HG03432 (cell line): ENCODE data around the gene PRRG1.
"Not testable (repeated sequence)": the region's sequence is repeated elsewhere in the genome, so short reads cannot be mapped to it uniquely, and the experiment has no call there.

ENCODE experiments used
- ATAC-seq: cut with Tn5 transposase; IDR thresholded peaks from one replicate; pipeline ENCODE4 v1.9.1; 2021; ENCODE audit warnings: mild to moderate bottlenecking, moderate library complexity; ENCODE audit not compliant: unreplicated experiment

PRRG1 gene

DNA sequence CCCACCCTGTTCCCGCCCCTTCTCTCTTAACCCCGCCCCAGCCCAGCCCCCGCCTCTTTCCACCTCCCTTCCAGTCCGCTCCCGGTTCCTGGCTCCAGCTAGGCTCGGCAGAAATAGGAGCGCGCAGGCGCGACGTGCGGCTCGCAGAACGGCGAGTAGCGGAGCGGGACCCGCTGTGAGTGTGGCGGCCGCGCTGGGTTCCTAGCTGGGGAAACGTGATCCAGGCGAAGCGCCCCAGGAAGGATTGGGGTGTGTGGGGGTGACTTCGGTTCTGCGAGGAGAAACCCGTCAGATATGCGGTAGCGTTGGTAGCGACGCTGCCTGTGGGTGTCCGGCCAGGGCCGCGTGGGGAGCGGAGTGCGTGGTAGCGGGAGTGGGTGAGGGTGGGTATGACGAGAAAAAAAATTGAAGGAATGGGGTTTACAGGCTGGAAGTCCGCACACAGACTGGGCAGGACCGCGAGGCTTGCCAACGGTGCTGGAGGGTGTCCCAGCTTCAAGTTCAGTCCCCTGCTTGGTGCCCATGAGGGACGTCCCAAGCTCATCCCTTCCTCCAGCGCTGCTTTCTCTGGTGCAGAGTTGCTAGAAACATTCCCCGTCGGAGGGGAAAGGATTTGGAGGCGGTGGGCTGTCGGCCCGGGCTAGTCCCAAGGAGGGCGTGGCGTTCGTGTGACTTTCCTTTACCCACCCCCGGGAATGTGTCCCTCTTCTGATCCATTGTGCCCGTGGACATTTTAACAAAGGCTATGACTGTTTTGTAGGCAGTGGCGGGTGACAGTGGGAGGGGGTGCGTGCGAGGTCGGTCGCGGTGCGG is at the start of gene PRRG1:
Gene PRRG1 (plus strand): TSS at position 144 of the 813 bp plus-strand sequence. CDS start 56,886 bp downstream, outside the sequence.
- ATAC-seq = no peak

DNA sequence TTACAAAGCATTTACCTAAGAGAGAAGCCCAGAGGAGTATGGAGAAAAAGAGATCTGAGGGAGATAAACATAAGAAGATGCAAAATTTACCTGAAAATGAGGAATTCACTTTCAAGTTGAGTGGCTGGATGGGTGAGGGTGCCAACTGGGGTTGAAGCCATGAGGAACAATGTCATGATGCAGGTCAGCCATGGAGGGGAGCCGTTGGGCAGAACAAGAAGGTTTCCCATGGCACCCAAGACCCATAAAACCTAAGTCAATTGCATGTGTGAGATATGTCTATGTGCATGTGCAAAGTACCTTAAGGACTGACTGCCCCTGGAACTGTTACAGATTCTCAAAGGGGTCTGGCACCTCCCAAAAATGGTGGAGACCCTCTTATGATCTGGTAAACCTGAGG is 46.6 kb upstream of the PRRG1 start:
- no peak for ATAC-seq

DNA sequence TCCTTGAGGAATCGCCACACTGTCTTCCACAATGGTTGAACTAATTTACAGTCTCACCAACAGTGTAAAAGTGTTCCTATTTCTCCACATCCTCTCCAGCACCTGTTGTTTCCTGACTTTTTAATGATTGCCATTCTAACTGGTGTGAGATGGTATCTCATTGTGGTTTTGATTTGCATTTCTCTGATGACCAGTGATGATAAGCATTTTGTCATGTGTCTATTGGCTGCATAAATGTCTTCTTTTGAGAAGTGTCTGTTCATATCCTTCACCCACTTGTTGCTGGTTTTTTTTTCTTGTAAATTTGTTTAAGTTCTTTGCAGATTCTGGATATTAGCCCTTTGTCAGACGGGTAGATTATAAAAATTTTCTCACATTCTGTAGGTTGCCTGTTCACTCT is 43.9 kb upstream of the PRRG1 start:
- not testable (repeated sequence) for ATAC-seq

DNA sequence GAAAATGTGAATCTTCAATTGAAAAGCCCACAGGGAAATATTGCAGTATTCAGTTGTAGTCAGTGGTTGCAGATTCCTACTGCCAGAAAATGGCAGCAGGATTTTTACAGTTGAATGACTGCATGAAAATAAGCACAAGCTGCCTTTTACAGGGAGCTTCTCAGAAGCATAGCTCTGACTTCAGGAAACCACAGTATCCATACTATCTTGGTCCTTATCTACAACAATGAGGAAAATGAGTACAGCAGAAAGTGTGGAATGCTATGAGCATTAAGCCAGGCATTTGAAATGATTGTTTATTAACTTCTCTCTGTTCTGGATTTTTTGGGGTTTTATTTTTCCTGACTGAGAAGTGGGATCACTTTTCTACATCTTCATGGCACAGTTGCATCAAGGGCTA is 34.6 kb upstream of the PRRG1 start:
- no peak for ATAC-seq

DNA sequence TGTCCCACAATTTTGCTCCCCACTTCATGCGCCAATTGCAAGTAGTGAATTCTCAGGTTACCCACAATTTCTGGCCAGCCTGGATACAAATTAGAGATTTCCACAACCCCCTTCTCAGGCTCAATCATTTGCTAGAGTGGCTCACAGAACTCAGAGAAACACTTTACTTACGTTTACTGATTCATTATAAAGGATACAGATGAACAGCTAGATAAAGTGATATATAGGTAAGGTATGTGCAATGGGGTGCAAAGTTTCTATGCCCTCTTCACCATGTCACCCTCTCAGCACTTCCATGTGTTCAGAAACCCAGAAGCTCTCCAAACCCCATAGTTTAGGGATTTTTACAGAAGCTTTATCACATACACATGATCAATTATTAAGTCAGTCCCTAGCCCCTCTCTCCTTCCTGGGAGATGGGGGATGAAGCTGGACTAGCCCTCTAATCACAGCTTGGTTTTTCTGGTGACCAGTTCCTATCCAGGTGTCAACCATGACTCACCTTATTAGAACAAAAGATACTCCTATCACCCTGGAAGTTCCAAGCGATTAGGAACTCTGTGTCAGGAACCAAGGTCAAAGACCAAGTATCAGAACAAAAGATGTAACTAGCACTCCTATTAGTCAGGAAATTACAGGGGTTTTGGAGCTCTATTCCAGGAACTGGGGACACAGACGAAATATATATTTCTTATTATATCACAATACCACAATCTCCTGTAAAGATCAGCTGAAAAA is 33.5 kb upstream of the PRRG1 start:
- no peak for ATAC-seq

DNA sequence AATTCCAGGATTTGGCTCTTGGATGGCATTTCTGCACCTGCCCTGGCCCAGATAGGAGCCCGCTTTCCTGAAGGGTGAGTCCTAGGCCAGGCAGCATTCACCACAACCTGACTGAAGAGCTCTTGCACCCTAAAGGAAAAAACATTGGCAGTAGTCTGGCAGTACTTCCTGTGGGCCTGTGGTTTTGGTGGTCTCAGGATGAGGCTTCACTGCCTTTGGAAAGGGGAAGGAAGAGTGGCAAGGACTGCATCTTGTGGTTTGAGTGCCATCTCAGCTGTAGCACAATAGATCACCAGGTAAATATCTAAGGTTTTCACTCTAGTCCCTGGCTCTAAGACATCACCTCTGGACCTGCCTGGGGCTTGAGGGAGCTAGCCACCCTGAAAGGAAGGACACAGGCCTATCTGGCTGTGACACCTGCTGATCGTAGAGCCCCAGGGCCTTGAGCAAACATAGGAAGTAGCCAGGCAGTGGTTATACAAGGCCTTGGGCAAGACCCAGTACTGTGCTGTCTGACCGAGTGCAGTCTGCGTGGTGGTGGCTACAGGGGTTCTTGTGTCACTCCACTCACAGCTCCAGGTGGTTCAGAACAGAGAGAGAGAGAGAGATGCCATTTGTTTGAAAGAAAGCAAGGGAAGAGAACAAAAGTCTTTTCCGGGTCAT is 28.5 kb upstream of the PRRG1 start:
- no peak for ATAC-seq

DNA sequence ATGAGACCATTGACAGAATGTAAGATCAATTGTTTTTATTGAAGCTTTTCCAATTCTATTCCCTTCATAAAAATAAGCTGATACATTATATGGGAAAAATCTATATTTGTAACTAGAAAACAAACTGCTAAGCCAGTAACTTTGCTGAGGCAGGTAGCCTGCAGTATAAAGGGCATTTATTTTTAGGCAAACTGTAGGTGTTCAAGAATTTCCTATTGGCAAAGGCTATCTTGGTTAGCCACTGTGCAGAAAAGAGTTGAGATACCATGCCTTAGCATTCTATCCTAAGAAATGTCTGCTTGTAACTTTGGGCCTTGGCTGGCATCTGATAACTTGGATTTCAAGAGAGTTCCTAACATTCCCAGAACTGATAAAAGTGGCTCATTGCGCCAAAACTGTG is 18.5 kb upstream of the PRRG1 start:
- no peak for ATAC-seq

DNA sequence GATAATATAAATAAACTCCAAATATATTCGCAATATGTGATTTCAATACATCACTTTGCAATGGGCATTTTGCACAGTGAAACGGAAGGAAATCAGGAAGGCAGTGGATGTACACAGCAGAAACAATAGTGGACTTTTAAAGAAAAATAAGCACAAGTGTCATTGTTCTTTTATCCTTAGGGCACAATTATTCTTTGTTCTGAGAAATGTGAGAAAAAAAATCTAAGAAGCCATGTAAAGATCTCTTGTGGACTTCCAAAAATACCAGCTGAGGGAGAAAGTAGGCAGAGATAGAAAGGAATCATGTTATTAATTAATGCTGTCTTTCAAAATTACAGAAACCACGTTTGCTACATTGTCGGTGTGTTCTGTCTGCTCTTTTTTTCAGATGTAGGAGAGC is 17.6 kb upstream of the PRRG1 start:
- ATAC-seq = no peak

DNA sequence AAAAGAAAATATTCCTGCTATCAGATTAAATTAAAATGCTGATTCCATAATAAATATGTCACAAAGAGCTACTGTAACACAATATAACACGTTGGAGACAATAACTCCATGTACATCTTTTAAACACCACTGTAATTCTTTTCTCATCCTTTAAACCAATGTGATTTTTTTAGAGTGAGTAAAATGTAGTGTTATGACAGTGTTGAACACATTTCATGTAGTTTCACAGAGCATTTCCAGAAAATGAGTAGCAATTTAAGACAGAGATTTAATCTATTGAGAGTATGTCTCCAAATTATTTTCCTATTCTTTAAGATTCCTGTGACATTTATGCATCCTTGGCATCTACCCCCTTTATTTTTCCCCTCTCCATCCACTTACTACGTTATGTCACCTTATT is 17.1 kb upstream of the PRRG1 start:
- no peak for ATAC-seq

DNA sequence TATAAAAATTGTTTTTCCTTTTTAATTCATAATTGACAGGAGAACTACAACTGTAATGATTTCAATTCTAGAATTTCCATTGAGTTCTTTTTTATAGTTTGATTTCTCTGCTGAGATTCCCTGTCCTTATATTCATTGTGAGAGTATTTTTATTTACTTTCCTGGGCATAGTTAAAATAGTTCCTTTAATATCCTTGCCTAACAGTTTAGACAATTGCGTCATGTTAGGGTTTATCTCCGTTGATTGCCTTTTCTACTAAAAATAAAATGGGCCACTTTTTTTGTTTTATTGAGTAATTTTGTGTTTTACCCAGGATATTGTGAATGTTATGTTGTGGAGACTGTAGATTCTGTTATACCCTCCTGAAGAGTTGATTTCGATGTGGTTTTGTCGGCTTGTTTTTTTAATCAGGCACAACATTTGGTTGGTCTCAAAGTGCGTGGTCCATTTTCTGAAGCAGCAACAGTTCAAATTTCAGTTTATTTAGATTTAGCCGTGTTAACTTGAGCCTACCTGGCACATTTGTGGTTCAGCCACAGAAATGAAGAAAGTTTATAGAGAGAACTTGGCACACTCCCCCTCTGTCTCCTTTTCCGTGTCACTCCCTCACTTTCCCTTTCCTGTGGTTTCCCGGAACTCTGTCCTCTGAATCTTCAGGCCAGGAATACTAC is 16.0 kb upstream of the PRRG1 start:
- ATAC-seq = no peak

DNA sequence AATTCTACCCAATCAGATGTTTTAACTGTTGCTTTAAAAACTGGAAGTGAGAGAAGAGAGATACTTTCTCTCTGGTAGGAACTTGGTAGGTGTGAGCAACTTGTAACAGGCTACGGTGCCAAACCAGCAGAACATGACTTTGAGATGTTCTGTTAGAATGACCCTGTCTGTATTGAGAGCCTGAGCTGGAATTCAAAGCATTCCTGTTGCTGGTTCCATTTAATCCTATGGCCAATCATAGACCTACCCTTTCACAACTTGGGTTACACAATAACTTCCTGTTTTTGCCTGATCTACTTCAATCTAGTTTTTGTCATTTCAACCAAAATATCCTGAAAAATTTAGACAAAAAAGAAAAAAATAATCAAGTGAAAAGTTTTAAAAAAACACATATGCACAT is 1.7 kb upstream of the PRRG1 start:
- no peak for ATAC-seq

DNA sequence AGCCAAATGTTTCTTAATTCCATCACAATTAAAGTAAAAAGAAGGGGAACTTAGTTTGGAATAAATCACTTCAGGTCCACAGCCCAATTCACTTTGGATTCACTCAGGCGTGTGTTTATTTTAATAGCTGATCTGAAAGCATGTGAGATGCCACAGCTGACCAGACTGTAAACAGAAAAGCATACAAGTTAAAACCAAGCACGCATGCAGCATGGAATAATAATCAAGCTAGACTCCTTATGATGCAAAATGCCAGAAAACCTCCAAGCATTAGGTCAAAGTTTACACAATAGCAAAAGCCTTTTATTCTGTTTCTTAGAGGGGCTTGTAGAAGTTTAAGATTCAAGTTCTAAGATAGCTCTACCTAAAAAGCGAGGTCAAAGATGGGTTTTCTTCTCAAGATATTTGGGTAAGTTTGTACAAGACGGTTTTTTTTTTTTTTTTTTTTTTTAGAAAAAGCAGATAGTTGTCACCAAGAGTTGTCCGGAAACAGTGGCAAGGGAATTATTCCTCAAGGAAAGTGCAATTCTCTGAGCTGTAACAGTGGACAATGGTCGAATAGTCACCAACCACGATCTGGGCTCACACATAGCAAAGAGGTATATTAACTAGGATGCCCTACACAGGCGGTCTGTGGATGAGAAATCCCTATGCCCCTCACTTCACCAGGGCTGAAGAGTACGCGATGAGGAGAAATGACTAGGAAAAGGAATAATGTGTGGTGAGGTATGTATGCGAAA is 763 bp upstream of the PRRG1 start:
- no peak for ATAC-seq

DNA sequence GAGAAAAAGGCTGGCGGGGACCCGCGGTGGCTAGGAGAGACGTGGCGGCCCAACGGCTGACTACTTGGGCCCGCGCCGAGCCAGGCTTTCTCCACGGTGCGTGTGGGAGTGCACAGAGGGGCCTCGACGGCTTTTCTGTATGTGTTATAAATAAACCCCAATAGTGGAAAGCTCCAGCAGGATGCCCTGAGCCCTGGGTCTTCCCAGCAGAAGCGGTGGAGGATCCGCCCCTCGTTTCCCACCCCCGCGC is 268 bp upstream of the PRRG1 start:
- no peak for ATAC-seq

DNA sequence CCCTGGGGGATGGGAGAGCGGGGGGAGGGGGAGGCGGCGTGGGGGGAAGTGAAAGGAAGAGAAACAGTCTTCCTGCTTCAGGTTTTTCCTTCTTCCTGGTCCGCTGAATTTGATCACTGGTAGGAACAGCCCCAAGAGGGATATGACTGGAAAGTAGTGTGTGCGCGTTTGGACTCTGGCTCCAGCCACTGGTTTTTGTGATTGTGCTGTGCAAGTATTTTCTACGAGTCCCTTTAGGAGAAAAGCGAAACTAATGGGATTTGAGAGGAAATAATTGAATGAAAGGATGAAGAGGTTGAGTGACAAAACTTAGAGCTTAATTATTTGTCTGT is 836 bp downstream of the PRRG1 start:
- ATAC-seq = no peak

DNA sequence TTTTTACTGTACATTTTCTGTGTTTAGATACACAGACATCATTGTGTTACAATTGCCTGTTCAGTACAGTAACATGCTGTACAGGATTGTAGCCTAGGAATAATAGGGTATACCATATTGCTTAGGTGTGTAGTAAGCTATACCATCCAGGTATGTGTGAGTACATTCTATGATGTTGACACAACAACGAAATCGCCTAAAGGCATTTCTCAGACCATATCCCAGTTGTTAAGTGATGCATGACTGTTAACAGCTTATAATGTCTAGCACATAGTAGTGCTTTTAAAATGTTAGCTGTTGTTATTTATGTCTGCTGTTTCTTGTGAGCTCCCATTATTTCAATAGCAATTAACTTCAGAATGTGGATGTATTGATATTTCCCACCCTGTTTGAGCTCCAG is 4.5 kb downstream of the PRRG1 start:
- ATAC-seq = no peak

DNA sequence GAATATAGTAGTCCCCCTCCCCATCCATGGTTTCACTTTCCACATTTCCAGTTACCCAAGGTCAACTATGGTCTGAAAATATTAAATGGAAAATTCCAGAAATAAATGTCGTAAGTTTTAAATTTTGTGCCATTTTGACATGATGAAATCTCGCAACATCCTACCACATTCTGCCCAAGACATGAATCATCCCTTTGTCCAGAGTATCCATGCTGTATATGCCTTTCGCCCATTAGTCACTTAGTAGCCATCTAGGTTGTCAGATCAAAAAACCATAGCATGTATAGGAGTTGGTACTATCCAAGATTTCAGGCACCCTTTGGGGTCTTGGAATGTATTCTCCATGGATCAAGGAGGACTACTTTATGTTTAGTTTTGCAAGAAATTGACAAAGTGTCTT is 8.3 kb downstream of the PRRG1 start:
- no peak for ATAC-seq

DNA sequence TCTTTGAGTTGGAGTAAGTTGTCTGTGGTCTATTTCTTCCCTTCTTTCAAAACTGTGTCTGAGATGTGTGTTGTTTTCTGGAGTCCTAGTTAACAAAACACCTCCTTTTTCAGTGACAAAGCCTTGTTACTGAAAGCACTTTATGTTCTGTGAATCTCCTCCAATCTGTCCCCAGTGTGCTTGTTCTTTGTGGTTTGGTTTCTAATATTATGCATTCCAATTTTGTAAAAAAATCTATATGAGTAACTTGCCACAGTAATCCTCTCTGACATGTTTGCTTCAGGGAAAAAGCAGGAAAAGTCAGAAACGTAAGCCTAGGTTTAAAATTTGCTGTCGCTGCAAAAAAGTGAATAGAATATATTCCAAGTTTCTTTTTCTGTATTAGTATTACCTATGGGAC is 12.4 kb downstream of the PRRG1 start:
- ATAC-seq = no peak

DNA sequence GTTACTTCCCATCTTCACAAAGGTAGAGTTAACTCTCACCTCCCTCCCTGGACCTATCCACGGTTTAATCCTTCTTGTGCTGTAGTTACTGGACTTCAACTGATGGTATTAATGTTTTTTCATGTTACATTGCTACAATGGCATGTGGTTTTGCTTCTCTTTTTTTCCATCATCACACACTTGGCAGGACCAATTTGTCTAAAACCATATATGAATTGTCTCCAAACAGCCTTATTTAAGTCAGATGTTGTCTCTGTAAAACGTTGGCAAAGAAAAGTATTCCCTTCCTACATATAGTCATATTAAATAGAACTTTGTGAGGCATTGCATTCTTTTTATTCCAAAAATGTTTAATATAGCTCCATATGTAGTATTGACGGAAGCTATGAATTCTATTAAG is 15.5 kb downstream of the PRRG1 start:
- ATAC-seq = no peak

DNA sequence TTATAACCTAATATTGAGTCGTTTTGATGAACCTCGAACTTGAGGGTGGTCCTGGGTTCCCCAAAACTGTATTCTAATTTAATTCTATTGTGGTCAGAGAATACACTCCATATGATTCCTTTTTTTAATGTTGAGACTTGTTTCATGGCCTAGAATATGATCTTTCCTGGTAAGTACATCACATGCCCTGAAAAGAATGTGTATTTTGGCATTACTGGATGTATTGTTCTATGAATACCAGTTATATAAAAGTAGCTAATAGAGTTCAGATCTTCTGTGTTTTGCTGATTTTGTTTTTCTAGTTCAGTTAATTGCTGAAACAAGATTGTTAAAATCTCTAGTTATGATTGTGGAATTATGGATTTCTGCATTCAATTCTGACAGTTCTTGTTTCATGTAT is 18.8 kb downstream of the PRRG1 start:
- ATAC-seq = no peak

DNA sequence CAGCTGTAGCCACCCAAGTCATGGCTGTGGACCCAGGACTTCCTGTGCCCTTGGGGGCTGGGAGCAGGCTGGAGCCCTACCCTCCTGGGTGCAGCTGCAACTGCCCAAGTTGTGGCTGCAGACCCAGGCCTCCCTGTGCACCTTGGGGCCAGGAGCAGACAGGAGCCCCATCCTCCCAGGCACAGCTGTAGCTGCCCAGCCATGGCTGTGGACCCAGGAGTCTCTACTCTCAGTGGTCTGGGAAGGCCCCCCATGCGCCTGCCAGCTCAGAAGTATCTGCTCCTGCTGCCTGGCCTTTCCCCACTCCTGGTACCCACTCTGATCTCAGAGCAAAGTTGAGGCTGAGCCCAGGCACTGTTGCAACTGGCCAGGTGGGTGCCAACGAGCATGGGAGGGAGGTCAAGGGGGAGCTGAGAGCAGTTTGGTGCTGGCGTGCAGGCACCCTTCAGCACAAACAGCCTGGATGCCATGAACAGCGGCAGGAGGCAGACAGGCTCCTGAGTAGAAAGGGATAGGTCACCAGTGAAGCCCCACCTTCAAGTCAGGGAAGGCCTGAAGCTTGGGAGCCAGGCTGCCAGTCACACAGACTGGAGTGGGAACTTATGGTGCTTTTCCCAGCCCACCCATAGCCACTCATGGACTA is 21.5 kb downstream of the PRRG1 start:
- ATAC-seq = no peak

DNA sequence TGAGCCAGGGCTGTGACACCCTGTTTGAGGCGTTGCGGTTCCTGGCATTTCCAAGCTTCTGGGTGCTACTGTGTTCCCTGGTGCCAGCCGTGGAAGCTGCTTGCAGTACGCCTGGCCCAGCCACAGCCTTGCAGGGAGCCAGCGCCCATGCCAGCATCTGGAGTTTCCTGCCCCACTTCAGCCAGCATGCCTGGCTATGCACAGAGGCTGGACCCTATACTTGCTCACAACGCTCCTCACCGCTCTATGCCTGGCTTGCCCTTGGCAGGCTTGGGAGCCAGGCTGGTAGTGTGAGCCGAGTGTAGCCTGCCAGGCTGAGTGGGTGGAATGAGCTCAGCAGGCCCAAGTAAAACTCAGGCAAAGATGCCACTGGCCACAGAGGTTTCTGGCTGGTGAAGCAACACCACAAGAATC is 22.4 kb downstream of the PRRG1 start:
- ATAC-seq = no peak
